ENCODE data around the gene SAP30L. TPM values are rescaled to one million over a fixed set of nuclear protein-coding genes. Genes with fewer than 3 reads are reported as not detected.

The SAP30L gene
- total and polyA plus RNA-seq, 2 experiments from 2014 or later = 21.4 to 29.3 TPM

GRCh38 chr5:154401931-154402330 lies 43.9 kb upstream of the SAP30L start (continued):
- TF ChIP-seq NANOG (IDR thresholded peaks at IDR 0.05; ENCODE audit: borderline replicate concordance) = no peak
- TF ChIP-seq ZNF331 (CRISPR knock-in tag; IDR thresholded peaks at IDR 0.05; ENCODE audit: low read depth) = no peak
- TF ChIP-seq CTCF (conservative IDR thresholded peaks at IDR 0.05; ENCODE audit: low read depth in 2 of 2) = no peak
- no peak for TF ChIP-seq EZH2 (IDR thresholded peaks at IDR 0.05; ENCODE audit: low read depth, unreplicated experiment)

- Histone ChIP-seq H3K79me2 (replicated peaks; ENCODE audit: insufficient read depth) (no peaks in the 10 kb centered on the region), H3K27me3 (ENCODE audit: insufficient read depth) (no peaks in the 10 kb centered on the region), H2AFZ (no peak overlapping the region), H3K4me2 (no peak overlapping the region), H3K27ac (ENCODE audit: low read depth) (no peak overlapping the region), H3K4me1 (ENCODE audit: insufficient read depth) (no peaks in the 10 kb centered on the region), H3K9me2 (ENCODE audit: insufficient read depth) (no peaks in the 10 kb centered on the region), H3K4me3 (no peak overlapping the region), H3F3A (replicated peaks; ENCODE audit: low read depth) (no peaks in the 10 kb centered on the region), H3K36me3 (ENCODE audit: insufficient read depth) (no peaks in the 10 kb centered on the region), H4K20me1 (replicated peaks; ENCODE audit: insufficient read depth) (no peaks in the 10 kb centered on the region; the same call in 1 of the 2 replicates)
- H3K27me3 Mint-ChIP-seq (ENCODE audit: insufficient read depth, low read depth, poor library complexity) = peaks cover 3% of the 10 kb centered on the region
- no peak for ATAC-seq
- no peak overlapping the region for H3K4me3 Mint-ChIP-seq
- no peaks in the 10 kb centered on the region for H3K36me3 Mint-ChIP-seq (ENCODE audit: low read depth)
- peaks cover 9% of the 10 kb centered on the region; the same call in 2 of the 3 replicates for H3K4me1 Mint-ChIP-seq
- DNase-seq (ENCODE audit: low spot score) = no peak
- H3K9me3 Mint-ChIP-seq = no peaks in the 10 kb centered on the region
- H3K27ac Mint-ChIP-seq = no peak overlapping the region
- TF ChIP-seq ETS1 (IDR thresholded peaks at IDR 0.05) = no peak
- TF ChIP-seq REST (IDR thresholded peaks at IDR 0.05; ENCODE audit: unreplicated experiment) = no peak
- TF ChIP-seq CTCF (conservative IDR thresholded peaks at IDR 0.05; ENCODE audit: low read depth in 2 of 2) = no peak
- TF ChIP-seq ZNF462 (CRISPR knock-in tag; IDR thresholded peaks at IDR 0.05) = no peak
- no peak for TF ChIP-seq NANOG (IDR thresholded peaks at IDR 0.05; ENCODE audit: borderline replicate concordance)
- no peak for TF ChIP-seq JUNB (IDR thresholded peaks at IDR 0.05; ENCODE audit: unreplicated experiment)
- TF ChIP-seq POLR2AphosphoS5 (IDR thresholded peaks at IDR 0.05; ENCODE audit: low read depth) = no peak
These were observed 43.2 kb upstream of the SAP30L start for GRCh38 chr5:154402611-154403010.
